ENCODE data around the gene DCAF10.

DCAF10 gene

GRCh38 chr9:37915911-37916470 is 115.4 kb downstream of the DCAF10 start:
- H3K4me3 ChIP-seq (ENCODE audit: low read depth, low read length), result no peak overlapping the region
- TF ChIP-seq CTCF (IDR thresholded peaks at IDR 0.05; ENCODE audit: borderline replicate concordance, insufficient read depth, low read depth, low read length), result no peak

- no peak for TF ChIP-seq CTCF (IDR thresholded peaks at IDR 0.05; ENCODE audit: borderline replicate concordance, insufficient read depth, low read depth, low read length)
- H3K4me3 ChIP-seq (ENCODE audit: low read depth, low read length), result no peak overlapping the region
These were observed 116.1 kb downstream of the DCAF10 start for GRCh38 chr9:37916471-37917312.
